IMR-90 (cell line): ENCODE data around the gene PDE4C.

Experiments
- BHLHE40 ChIP-seq: fragments of 150-350 bp; IDR thresholded peaks from 2 replicates; pipeline ENCODE4 v1.6.1; 2016; ENCODE audit warnings: mild to moderate bottlenecking, low read depth, low read length
- CEBPB ChIP-seq: IDR thresholded peaks from 2 replicates; pipeline ENCODE4 v1.6.1; 2012; ENCODE audit warnings: low read depth, low read length, improper control_type of control experiment
- FOS ChIP-seq: fragments of 150-350 bp; IDR thresholded peaks from 2 replicates; pipeline ENCODE4 v1.6.1; 2016; ENCODE audit warnings: low read depth, low read length
- MXI1 ChIP-seq: IDR thresholded peaks from 2 replicates; pipeline ENCODE4 v1.6.1; 2012; ENCODE audit warnings: low read depth, mild to moderate bottlenecking, low read length, moderate library complexity, borderline replicate concordance
- POLR2A ChIP-seq: IDR thresholded peaks from 2 replicates; pipeline ENCODE4 v1.6.1; 2012; ENCODE audit warnings: mild to moderate bottlenecking, low read depth, low read length
- RAD21 ChIP-seq: IDR thresholded peaks from 2 replicates; pipeline ENCODE4 v1.6.1; 2012; ENCODE audit warnings: low read length, improper control_type of control experiment
- RFX5 ChIP-seq: IDR thresholded peaks from 2 replicates; pipeline ENCODE4 v1.8.0; 2012; ENCODE audit warnings: low read depth, mild to moderate bottlenecking, low read length, moderate library complexity
- SMC3 ChIP-seq: fragments of 150-350 bp; IDR thresholded peaks from 2 replicates; pipeline ENCODE4 v1.6.1; 2016; ENCODE audit warnings: low read depth, mild to moderate bottlenecking, antibody characterized with exemption, low read length, moderate library complexity
- TF ChIP-seq, protein P1 (sequence below): conservative IDR thresholded peaks from 2 replicates; pipeline ENCODE4 v1.5.1; 2012; ENCODE audit warnings: mild to moderate bottlenecking, low read depth, low read length, improper control_type of control experiment
- TF ChIP-seq, protein P2 (sequence below): fragments of 150-350 bp; IDR thresholded peaks from 2 replicates; pipeline ENCODE4 v1.6.1; 2017; ENCODE audit warnings: mild to moderate bottlenecking, antibody characterized with exemption, low read length, low read depth
- TF ChIP-seq, protein P3 (sequence below): fragments of 150-350 bp; IDR thresholded peaks from 2 replicates; pipeline ENCODE4 v1.6.1; 2016; ENCODE audit warnings: low read depth, mild to moderate bottlenecking, low read length, moderate library complexity, borderline replicate concordance

DNA sequence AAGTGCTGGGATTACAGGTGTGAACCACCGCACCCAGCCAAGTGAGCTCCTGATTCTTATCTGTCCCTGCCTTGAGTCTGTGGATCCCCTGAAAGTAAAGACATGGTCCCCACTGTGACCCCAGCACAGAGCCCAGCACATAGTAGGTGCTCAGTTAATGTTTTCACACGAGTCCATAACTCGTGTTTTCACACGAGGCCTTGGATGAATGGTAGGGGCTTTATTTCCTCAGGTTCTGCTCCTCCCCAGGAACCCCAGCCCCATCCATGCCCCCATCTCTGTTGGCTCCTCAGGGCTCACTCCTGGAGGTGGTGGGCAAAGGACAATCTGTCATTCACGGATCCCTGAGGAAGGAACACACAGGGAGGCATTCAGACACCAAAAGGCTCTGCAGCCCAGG lies 23.6 kb upstream of the PDE4C start:
- TF ChIP-seq, protein P1, sequence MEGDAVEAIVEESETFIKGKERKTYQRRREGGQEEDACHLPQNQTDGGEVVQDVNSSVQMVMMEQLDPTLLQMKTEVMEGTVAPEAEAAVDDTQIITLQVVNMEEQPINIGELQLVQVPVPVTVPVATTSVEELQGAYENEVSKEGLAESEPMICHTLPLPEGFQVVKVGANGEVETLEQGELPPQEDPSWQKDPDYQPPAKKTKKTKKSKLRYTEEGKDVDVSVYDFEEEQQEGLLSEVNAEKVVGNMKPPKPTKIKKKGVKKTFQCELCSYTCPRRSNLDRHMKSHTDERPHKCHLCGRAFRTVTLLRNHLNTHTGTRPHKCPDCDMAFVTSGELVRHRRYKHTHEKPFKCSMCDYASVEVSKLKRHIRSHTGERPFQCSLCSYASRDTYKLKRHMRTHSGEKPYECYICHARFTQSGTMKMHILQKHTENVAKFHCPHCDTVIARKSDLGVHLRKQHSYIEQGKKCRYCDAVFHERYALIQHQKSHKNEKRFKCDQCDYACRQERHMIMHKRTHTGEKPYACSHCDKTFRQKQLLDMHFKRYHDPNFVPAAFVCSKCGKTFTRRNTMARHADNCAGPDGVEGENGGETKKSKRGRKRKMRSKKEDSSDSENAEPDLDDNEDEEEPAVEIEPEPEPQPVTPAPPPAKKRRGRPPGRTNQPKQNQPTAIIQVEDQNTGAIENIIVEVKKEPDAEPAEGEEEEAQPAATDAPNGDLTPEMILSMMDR: no peak
- no peak for TF ChIP-seq POLR2A
- TF ChIP-seq RFX5: no peak
- TF ChIP-seq, protein P2, sequence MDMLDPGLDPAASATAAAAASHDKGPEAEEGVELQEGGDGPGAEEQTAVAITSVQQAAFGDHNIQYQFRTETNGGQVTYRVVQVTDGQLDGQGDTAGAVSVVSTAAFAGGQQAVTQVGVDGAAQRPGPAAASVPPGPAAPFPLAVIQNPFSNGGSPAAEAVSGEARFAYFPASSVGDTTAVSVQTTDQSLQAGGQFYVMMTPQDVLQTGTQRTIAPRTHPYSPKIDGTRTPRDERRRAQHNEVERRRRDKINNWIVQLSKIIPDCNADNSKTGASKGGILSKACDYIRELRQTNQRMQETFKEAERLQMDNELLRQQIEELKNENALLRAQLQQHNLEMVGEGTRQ: no peak
- no peak for TF ChIP-seq MXI1
- TF ChIP-seq RAD21: no peak
- no peak for TF ChIP-seq CEBPB
- no peak for TF ChIP-seq FOS
- TF ChIP-seq, protein P3, sequence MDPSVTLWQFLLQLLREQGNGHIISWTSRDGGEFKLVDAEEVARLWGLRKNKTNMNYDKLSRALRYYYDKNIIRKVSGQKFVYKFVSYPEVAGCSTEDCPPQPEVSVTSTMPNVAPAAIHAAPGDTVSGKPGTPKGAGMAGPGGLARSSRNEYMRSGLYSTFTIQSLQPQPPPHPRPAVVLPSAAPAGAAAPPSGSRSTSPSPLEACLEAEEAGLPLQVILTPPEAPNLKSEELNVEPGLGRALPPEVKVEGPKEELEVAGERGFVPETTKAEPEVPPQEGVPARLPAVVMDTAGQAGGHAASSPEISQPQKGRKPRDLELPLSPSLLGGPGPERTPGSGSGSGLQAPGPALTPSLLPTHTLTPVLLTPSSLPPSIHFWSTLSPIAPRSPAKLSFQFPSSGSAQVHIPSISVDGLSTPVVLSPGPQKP: no peak
- no peak for TF ChIP-seq SMC3
- no peak for TF ChIP-seq BHLHE40
